ENCODE measurements around the gene PCDHGA7.
"Not testable (repeated sequence)": the region's sequence is repeated elsewhere in the genome, so short reads cannot be mapped to it uniquely, and the experiment has no call there.

DNA sequence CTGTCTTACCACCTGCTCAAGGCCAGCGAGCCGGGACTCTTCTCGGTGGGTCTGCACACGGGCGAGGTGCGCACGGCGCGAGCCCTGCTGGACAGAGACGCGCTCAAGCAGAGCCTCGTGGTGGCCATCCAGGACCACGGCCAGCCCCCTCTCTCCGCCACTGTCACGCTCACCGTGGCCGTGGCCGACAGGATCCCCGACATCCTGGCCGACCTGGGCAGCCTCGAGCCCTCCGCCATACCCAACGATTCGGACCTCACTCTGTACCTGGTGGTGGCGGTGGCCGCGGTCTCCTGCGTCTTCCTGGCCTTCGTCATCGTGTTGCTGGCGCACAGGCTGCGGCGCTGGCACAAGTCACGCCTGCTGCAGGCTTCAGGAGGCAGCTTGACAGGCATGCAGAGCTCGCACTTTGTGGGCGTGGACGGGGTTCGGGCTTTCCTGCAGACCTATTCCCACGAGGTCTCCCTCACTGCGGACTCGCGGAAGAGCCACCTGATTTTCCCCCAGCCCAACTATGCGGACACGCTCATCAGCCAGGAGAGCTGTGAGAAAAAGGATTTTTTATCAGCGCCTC is 41.7 kb upstream of the PCDHGA7 start:
- TF ChIP-seq, protein P1, sequence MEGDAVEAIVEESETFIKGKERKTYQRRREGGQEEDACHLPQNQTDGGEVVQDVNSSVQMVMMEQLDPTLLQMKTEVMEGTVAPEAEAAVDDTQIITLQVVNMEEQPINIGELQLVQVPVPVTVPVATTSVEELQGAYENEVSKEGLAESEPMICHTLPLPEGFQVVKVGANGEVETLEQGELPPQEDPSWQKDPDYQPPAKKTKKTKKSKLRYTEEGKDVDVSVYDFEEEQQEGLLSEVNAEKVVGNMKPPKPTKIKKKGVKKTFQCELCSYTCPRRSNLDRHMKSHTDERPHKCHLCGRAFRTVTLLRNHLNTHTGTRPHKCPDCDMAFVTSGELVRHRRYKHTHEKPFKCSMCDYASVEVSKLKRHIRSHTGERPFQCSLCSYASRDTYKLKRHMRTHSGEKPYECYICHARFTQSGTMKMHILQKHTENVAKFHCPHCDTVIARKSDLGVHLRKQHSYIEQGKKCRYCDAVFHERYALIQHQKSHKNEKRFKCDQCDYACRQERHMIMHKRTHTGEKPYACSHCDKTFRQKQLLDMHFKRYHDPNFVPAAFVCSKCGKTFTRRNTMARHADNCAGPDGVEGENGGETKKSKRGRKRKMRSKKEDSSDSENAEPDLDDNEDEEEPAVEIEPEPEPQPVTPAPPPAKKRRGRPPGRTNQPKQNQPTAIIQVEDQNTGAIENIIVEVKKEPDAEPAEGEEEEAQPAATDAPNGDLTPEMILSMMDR (conservative IDR thresholded peaks at IDR 0.05): not testable (repeated sequence)
- TF ChIP-seq ZFX (IDR thresholded peaks at IDR 0.05): not testable (repeated sequence)

All from C4-2B (cell line).